NCI-H510A treated with DMSO at 0.1 percent for 48 hours (cell line): ENCODE data around the gene PNO1.

Experiments
- DNase-seq: peaks from one replicate; lab custom pipeline; 2025; lab: John Stamatoyannopoulos, UW

Gene PNO1

GRCh38 chr2:68195096-68195495 is 37.4 kb downstream of the PNO1 start:
- no peak for DNase-seq

GRCh38 chr2:68196120-68196716 is 38.5 kb downstream of the PNO1 start:
- peak; percentile 20 for DNase-seq

- DNase-seq: no peak
Measured at GRCh38 chr2:68200157-68200787, 42.6 kb downstream of the PNO1 start.

GRCh38 chr2:68203587-68203986 is 45.9 kb downstream of the PNO1 start:
- DNase-seq: no peak

GRCh38 chr2:68206793-68207192 is 49.1 kb downstream of the PNO1 start:
- no peak for DNase-seq

- DNase-seq: no peak
Measured at GRCh38 chr2:68214381-68214780, 56.7 kb downstream of the PNO1 start.

- DNase-seq: no peak
Measured at GRCh38 chr2:68216454-68217310, 59.0 kb downstream of the PNO1 start.

GRCh38 chr2:68217729-68218128 is 60.0 kb downstream of the PNO1 start:
- no peak for DNase-seq

- no peak for DNase-seq
Measured at GRCh38 chr2:68218343-68218901, 60.7 kb downstream of the PNO1 start.

- no peak for DNase-seq
Measured at GRCh38 chr2:68222287-68222686, 64.6 kb downstream of the PNO1 start.

GRCh38 chr2:68223419-68223818 is 65.7 kb downstream of the PNO1 start:
- DNase-seq: no peak

GRCh38 chr2:68225119-68225632 is 67.5 kb downstream of the PNO1 start:
- peak; percentile 17 for DNase-seq
